ENCODE results near the gene CD48. TPM values are rescaled to one million over a fixed set of nuclear protein-coding genes. Genes with fewer than 3 reads are reported as not detected.
A peak's percentile ranks its signal among the peaks of the same experiment; 100 is the strongest.

The CD48 gene
- total and polyA plus RNA-seq, 8 donors = 0.37 to 5.1 (median 1.1) TPM

DNA sequence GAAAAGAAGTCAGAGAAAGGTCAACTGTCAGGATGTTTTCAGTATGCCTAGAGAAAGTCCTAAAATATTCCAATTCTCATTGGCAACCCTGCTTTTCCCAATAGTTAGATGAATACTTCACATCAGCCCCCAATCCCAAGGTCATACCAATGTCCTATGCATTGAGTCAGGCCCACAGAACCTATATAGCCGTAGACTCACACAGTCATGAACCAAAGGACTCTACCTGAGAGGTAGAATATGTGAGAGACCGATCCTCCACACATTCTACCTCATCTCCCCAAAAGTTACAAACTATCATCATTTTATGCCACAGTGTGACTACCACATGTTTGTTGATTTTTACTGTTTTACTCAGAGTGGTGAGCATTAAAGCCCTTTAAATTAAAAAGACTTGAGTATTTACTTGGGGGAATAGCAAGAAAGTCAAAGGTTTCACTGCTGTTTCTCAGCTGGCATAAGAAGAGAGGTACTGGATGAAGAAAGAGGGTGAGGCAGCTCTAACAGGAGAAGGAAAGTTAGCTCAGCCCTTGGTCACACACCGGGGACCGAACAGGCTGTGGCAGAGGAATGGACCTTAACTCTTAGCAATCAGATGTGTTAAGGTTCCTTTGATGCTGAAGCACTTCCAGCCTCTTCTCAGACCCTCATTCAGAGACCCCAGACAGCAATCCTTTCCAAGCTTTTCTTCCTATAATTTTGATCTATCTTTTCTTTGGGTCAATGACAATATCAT is 937 bp downstream of the CD48 start:
- TF ChIP-seq, protein P1, sequence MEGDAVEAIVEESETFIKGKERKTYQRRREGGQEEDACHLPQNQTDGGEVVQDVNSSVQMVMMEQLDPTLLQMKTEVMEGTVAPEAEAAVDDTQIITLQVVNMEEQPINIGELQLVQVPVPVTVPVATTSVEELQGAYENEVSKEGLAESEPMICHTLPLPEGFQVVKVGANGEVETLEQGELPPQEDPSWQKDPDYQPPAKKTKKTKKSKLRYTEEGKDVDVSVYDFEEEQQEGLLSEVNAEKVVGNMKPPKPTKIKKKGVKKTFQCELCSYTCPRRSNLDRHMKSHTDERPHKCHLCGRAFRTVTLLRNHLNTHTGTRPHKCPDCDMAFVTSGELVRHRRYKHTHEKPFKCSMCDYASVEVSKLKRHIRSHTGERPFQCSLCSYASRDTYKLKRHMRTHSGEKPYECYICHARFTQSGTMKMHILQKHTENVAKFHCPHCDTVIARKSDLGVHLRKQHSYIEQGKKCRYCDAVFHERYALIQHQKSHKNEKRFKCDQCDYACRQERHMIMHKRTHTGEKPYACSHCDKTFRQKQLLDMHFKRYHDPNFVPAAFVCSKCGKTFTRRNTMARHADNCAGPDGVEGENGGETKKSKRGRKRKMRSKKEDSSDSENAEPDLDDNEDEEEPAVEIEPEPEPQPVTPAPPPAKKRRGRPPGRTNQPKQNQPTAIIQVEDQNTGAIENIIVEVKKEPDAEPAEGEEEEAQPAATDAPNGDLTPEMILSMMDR (IDR thresholded peaks at IDR 0.05) = no peak
- DNase-seq (no peak), FAIRE-seq (no peak), ATAC-seq (no peak)
- 60 to 64% methylated on average over 4 of the region's 4 CpGs for WGBS, 2 donors
- Histone ChIP-seq H3K9me3 (no peaks in the 10 kb centered on the region), H3K36me3 (no peaks in the 10 kb centered on the region), H3K27ac (no peak overlapping the region), H3K4me1 (no peaks in the 10 kb centered on the region), H3K4me3 (peak overlapping the region in 1 of 4 donors; percentile 17), H3K27me3 (no peaks in the 10 kb centered on the region)
- intact Hi-C loops (cut with DNase I) = no loop called here

DNA sequence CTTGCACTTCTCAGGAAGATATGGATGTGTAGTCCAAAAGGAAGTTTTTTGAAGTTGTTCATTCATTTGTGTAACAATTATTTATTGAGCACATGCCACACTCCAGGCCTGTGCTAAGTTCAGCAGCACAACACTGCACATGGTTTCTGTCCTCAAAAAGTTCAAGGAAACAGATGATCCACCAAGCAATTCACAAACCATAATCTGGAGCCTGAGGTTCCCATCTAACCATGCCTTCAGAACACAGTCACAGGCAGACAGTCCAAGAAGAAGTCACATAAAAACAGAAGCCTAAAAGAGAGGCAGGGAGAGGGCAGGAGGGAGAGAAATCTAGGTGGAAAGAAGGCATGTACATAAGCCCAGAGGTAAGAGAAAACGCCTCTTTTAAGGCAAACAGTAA is 1.9 kb downstream of the CD48 start:
- ATAC-seq (no peak), FAIRE-seq (no peak), DNase-seq (no peak)
- no peaks in the 10 kb centered on the region for H3K27me3 ChIP-seq
- H3K36me3 ChIP-seq = no peaks in the 10 kb centered on the region
- H3K4me3 ChIP-seq = peak overlapping the region in 1 of 4 donors; percentile 17
- intact Hi-C loops (cut with DNase I) = no loop called here
- TF ChIP-seq, protein P1 (IDR thresholded peaks at IDR 0.05) = no peak
- H3K4me1 ChIP-seq = no peaks in the 10 kb centered on the region
- H3K27ac ChIP-seq = no peak overlapping the region
- H3K9me3 ChIP-seq = no peaks in the 10 kb centered on the region
- 42 to 50% methylated on average over 1 of the region's 1 CpG for WGBS, 2 donors

DNA sequence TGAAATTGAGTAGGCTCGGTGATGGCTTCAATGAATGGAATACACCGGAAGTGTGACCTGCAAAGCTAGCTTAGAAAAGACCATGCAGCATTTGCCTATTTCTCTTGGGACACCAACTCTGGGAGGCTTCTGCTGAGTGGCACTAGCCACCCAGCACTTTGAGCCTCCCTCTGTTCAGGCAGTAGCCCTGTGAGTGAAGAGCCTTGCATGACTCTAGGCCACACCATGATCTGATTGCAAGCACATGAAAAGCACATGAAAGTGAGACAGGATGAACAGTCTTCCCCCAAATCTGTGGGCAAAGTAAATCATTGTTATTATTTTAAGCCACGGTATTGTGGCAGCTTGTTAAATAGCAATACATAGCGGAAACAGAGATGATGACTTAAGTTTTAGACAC is 2.8 kb downstream of the CD48 start:
- Histone ChIP-seq H3K4me1 (no peaks in the 10 kb centered on the region), H3K27me3 (no peaks in the 10 kb centered on the region), H3K4me3 (no peak overlapping the region), H3K9me3 (no peaks in the 10 kb centered on the region), H3K36me3 (no peaks in the 10 kb centered on the region), H3K27ac (peak overlapping the region in 1 of 4 donors; percentile 1)
- FAIRE-seq (no peak), DNase-seq (no peak), ATAC-seq (no peak)
- intact Hi-C loops (cut with DNase I) = no loop called here
- TF ChIP-seq, protein P1 (IDR thresholded peaks at IDR 0.05) = no peak
- 80% methylated on average over 4 of the region's 4 CpGs for WGBS, 2 donors

DNA sequence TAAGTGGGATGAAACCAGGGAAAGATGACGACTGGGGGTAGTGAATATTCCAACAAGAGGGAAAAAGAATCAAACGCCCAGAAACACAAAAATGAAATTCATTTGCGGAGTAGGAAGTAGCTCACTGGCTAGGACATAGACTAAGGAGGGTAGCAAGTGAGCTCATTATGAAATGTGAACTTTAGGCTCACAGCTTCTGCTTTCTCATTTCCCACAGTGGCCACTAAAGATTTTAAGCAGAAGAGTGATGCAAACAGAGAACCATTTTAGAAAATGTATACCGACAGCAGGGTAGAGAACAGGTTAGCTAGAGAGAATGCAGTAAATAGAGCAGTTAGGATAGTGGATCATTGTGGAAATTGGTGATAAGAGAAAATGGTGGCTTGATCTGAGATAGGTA is 3.5 kb downstream of the CD48 start:
- TF ChIP-seq, protein P1 (IDR thresholded peaks at IDR 0.05) = no peak
- peak overlapping the region in 1 of 4 donors; percentile 1 for H3K27ac ChIP-seq
- FAIRE-seq = no peak
- intact Hi-C loops (cut with DNase I) = no loop called here
- H3K4me1 ChIP-seq = no peaks in the 10 kb centered on the region
- no peaks in the 10 kb centered on the region for H3K36me3 ChIP-seq
- peak in 2 of 4 donors; percentile 35 to 53 for ATAC-seq
- 68 to 73% methylated on average over 4 of the region's 4 CpGs for WGBS, 2 donors
- no peaks in the 10 kb centered on the region for H3K27me3 ChIP-seq
- no peak overlapping the region for H3K4me3 ChIP-seq
- DNase-seq = no peak
- no peaks in the 10 kb centered on the region for H3K9me3 ChIP-seq
